HCT116 (cell line): ENCODE measurements around the gene HEG1. TPM values are rescaled to one million over a fixed set of nuclear protein-coding genes. Genes with fewer than 3 reads are reported as not detected.
A peak's percentile ranks its signal among the peaks of the same experiment; 100 is the strongest.

Source experiments
- ATAC-seq: fragments of 200-7000 bp; cut with Tn5 transposase; 2 replicates; pipeline ENCODE4 v1.9.1; 2020; ENCODE audit warnings: mild to moderate bottlenecking, moderate library complexity
- BruUV-seq: library from RNA; stranded (reverse); fragments of 400-500 nt; replicated peaks from 2 replicates; lab custom pipeline; 2021; lab: Mats Ljungman, UMichigan
- CTCF ChIA-PET: fragments of 300-600 bp; sonication (Branson Sonifier 250); formaldehyde crosslinking; loops from one replicate; lab custom pipeline; 2021; ENCODE audit warnings: antibody characterized with exemption; lab: Charles Lee
- POLR2A ChIA-PET: fragments of 300-600, 350-600 bp; sonication (Branson Sonifier 250); formaldehyde crosslinking; loops from one replicate; lab custom pipeline; 2021; ENCODE audit warnings: antibody characterized with exemption; lab: Charles Lee
- RAD21 ChIA-PET, 2 experiments: fragments of 300-600 bp; sonication (Branson Sonifier 250); formaldehyde crosslinking; loops; one replicate each; lab custom pipeline; 2023; ENCODE audit warnings: low total read pairs in 2 of 2; ENCODE audit not compliant: uncharacterized antibody in 2 of 2, unreplicated experiment in 2 of 2, low non-redundant PET in 1 of 2; lab: Charles Lee
- DNase-seq: peaks from one replicate; pipeline ENCODE4 v3.0.0-alpha.2; 2010; ENCODE audit warnings: low read depth, low spot score
- H2AFZ ChIP-seq: fragments of 200-600 bp; shearing (Covaris generic), sonication (generic); 2 replicates; pipeline ENCODE4 v1.6.1; 2017; ENCODE audit warnings: low read depth, mixed run types, mixed read lengths, antibody characterized with exemption, low read length; ENCODE audit not compliant: poor library complexity, severe bottlenecking
- H3K27ac ChIP-seq: 2 replicates; pipeline ENCODE4 v1.5.1; 2012; ENCODE audit warnings: low read depth, low read length
- H3K27me3 ChIP-seq: fragments of 200-600 bp; sonication (generic); 2 replicates; pipeline ENCODE4 v1.6.1; 2016; ENCODE audit warnings: mixed run types, low read length, mixed read lengths; ENCODE audit not compliant: insufficient read depth
- H3K36me3 ChIP-seq, 2 experiments: fragments of 200-500 bp in 1 of 2; fragments of 200-600 bp in 1 of 2; sonication (Bioruptor generic) in 1 of 2; sonication (generic) in 1 of 2; 2 replicates each; pipeline versions ENCODE4 v1.5.1 to v1.6.1; 2014 to 2016; ENCODE audit warnings: low read length in 2 of 2, inconsistent platforms in 1 of 2, mixed read lengths in 1 of 2, mixed run types in 1 of 2; ENCODE audit not compliant: insufficient read depth in 2 of 2, control insufficient read depth in 1 of 2
- H3K4me1 ChIP-seq, 2 experiments: fragments of 200-600 bp in 1 of 2; sonication (generic) in 1 of 2; 2 replicates each; pipeline versions ENCODE4 v1.5.1 to v1.6.1; 2012 to 2017; ENCODE audit warnings: low read length in 2 of 2, inconsistent platforms in 1 of 2, mild to moderate bottlenecking in 1 of 2, mixed read lengths in 1 of 2, mixed run types in 1 of 2, moderate library complexity in 1 of 2; ENCODE audit not compliant: insufficient read depth in 2 of 2, control insufficient read depth in 1 of 2
- H3K4me2 ChIP-seq: fragments of 200-600 bp; sonication (generic); 2 replicates; pipeline ENCODE4 v1.6.1; 2017; ENCODE audit warnings: mixed run types, low read length, mixed read lengths
- H3K4me3 ChIP-seq, 2 experiments: fragments of 200-600 bp in 1 of 2; sonication (generic) in 1 of 2; replicated peaks in 1 of 2; 2 replicates each; pipeline ENCODE4 v1.5.1; 2011 to 2016; ENCODE audit warnings: low read length in 2 of 2, control low read depth in 1 of 2, low read depth in 1 of 2, mild to moderate bottlenecking in 1 of 2, mixed read lengths in 1 of 2, mixed run types in 1 of 2
- H3K79me2 ChIP-seq: fragments of 200-600 bp; sonication (generic); 2 replicates; pipeline ENCODE4 v1.6.1; 2017; ENCODE audit warnings: mild to moderate bottlenecking, mixed run types, low read length, moderate library complexity, mixed read lengths; ENCODE audit not compliant: insufficient read depth
- H3K9ac ChIP-seq: fragments of 200-600 bp; sonication (generic); 2 replicates; pipeline ENCODE4 v1.6.1; 2016; ENCODE audit warnings: low read length, mixed read lengths
- H3K9me2 ChIP-seq: fragments of 200-600 bp; sonication (generic), shearing (Covaris generic); 2 replicates; pipeline ENCODE4 v1.6.1; 2017; ENCODE audit warnings: mixed run types, mild to moderate bottlenecking, moderate library complexity; ENCODE audit not compliant: insufficient read depth
- H3K9me3 ChIP-seq, 2 experiments: fragments of 200-500 bp in 1 of 2; fragments of 200-600 bp in 1 of 2; sonication (Bioruptor generic) in 1 of 2; sonication (generic) in 1 of 2; 2 replicates each; pipeline ENCODE4 v1.6.1; 2014 to 2017; ENCODE audit warnings: low read length in 2 of 2, mixed read lengths in 2 of 2, inconsistent platforms in 1 of 2, low read depth in 1 of 2, mild to moderate bottlenecking in 1 of 2, mixed run types in 1 of 2, moderate library complexity in 1 of 2; ENCODE audit not compliant: control insufficient read depth in 1 of 2, insufficient read depth in 1 of 2
- H4K20me1 ChIP-seq: fragments of 200-600 bp; sonication (generic), shearing (Covaris generic); 2 replicates; pipeline ENCODE4 v1.6.1; 2017; ENCODE audit warnings: mixed run types, mild to moderate bottlenecking, moderate library complexity; ENCODE audit not compliant: insufficient read depth
- ATF3 ChIP-seq: IDR thresholded peaks from 2 replicates; pipeline ENCODE4 v1.6.1; 2012
- EGR1 ChIP-seq: IDR thresholded peaks from 2 replicates; pipeline ENCODE4 v1.6.1; 2012; ENCODE audit warnings: low read depth
- EZH2 ChIP-seq: fragments of 200-600 bp; sonication (generic); IDR thresholded peaks from 2 replicates; pipeline ENCODE4 v1.6.1; 2017; ENCODE audit warnings: antibody characterized with exemption, mixed run types
- FOSL1 ChIP-seq: IDR thresholded peaks from 2 replicates; pipeline ENCODE4 v1.6.1; 2012; ENCODE audit warnings: low read depth
- JUND ChIP-seq: IDR thresholded peaks from 2 replicates; pipeline ENCODE4 v1.6.1; 2012
- POLR2AphosphoS5 ChIP-seq: IDR thresholded peaks from 2 replicates; pipeline ENCODE4 v1.6.1; 2011; ENCODE audit warnings: mild to moderate bottlenecking, low read depth, low read length, moderate library complexity
- RAD21 ChIP-seq: IDR thresholded peaks from 2 replicates; pipeline ENCODE4 v1.6.1; 2012; ENCODE audit warnings: low read depth, mild to moderate bottlenecking
- REST ChIP-seq: IDR thresholded peaks from 2 replicates; pipeline ENCODE4 v1.6.1; 2012; ENCODE audit warnings: low read depth
- SP1 ChIP-seq: IDR thresholded peaks from 2 replicates; pipeline ENCODE4 v1.6.1; 2012; ENCODE audit warnings: low read depth
- TCF7L2 ChIP-seq: IDR thresholded peaks from 2 replicates; pipeline ENCODE4 v1.7.0; 2011; ENCODE audit warnings: borderline replicate concordance, inconsistent platforms; ENCODE audit not compliant: insufficient read depth, insufficient read length; ENCODE audit errors: extremely low read depth
- ZBTB33 ChIP-seq: IDR thresholded peaks from 2 replicates; pipeline ENCODE4 v1.6.1; 2011; ENCODE audit warnings: mild to moderate bottlenecking, low read length, moderate library complexity; ENCODE audit not compliant: insufficient replicate concordance; ENCODE audit errors: extremely low read depth
- intact Hi-C: fragments of 100-400 bp; cut with micrococcal nuclease; formaldehyde crosslinking; loops from 2 replicates; pipeline ENCODE4 v1.10.0; 2022
- total RNA-seq: library from RNA; stranded (reverse); gene quantifications from one replicate; pipeline ENCODE4 v1.2.1, GENCODE V29; 2021; ENCODE audit not compliant: unreplicated experiment
- TF ChIP-seq, protein P1 (sequence below), 3 experiments: fragments of 200-600 bp in 1 of 3; sonication (generic) in 1 of 3; IDR thresholded peaks in 2 of 3; conservative IDR thresholded peaks in 1 of 3; 2 replicates each; pipeline ENCODE4 v1.5.1; 2012 to 2017; ENCODE audit warnings: low read depth in 2 of 3, low read length in 2 of 3, antibody characterized with exemption in 1 of 3, borderline replicate concordance in 1 of 3, control low read depth in 1 of 3, mild to moderate bottlenecking in 1 of 3, mixed read lengths in 1 of 3, mixed run types in 1 of 3, moderate library complexity in 1 of 3; ENCODE audit not compliant: insufficient read depth in 1 of 3
- TF ChIP-seq, protein P2 (sequence below): IDR thresholded peaks from 2 replicates; pipeline ENCODE4 v1.6.1; 2012

The HEG1 gene
- total RNA-seq, 1 experiment from 2014 or later: 2.6 TPM

GRCh38 chr3:124986192-124987143 is 69.3 kb downstream of the HEG1 start:
- Histone ChIP-seq H3K27me3 (no peaks in the 10 kb centered on the region), H3K79me2 (no peaks in the 10 kb centered on the region), H2AFZ (peak overlapping the region; percentile 95), H3K4me1 (peaks cover 21 to 29% of the 10 kb centered on the region in 2 experiments), H3K27ac (peak overlapping the region; percentile 63), H3K9me3 (no peaks in the 10 kb centered on the region), H4K20me1 (no peaks in the 10 kb centered on the region), H3K9ac (peak overlapping the region; percentile 50), H3K4me2 (peak overlapping the region; percentile 54), H3K4me3 (peak overlapping the region in 1 of 2 experiments; percentile 12; a peak in 1 of 4 replicates), H3K36me3 (no peaks in the 10 kb centered on the region), H3K9me2 (no peaks in the 10 kb centered on the region)
- DNase-seq (peak; percentile 91), ATAC-seq (peak; percentile 92)
- POLR2A ChIA-PET: no interaction called here
- TF ChIP-seq, protein P1, sequence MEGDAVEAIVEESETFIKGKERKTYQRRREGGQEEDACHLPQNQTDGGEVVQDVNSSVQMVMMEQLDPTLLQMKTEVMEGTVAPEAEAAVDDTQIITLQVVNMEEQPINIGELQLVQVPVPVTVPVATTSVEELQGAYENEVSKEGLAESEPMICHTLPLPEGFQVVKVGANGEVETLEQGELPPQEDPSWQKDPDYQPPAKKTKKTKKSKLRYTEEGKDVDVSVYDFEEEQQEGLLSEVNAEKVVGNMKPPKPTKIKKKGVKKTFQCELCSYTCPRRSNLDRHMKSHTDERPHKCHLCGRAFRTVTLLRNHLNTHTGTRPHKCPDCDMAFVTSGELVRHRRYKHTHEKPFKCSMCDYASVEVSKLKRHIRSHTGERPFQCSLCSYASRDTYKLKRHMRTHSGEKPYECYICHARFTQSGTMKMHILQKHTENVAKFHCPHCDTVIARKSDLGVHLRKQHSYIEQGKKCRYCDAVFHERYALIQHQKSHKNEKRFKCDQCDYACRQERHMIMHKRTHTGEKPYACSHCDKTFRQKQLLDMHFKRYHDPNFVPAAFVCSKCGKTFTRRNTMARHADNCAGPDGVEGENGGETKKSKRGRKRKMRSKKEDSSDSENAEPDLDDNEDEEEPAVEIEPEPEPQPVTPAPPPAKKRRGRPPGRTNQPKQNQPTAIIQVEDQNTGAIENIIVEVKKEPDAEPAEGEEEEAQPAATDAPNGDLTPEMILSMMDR (IDR thresholded peaks at IDR 0.05 in 2 of 3, conservative IDR thresholded peaks at IDR 0.05 in 1 of 3; ENCODE audit: borderline replicate concordance in 1 of 3, insufficient read depth in 1 of 3, low read depth in 2 of 3, low read length in 2 of 3): peak; percentile 75 to 84 (median 83); a peak in 5 of 6 replicates
- TF ChIP-seq TCF7L2 (no peak), RAD21 (peak; percentile 65), POLR2AphosphoS5 (peak; percentile 35; the same call in 1 of the 2 replicates), FOSL1 (peak; percentile 81), ZBTB33 (no peak), SP1 (peak; percentile 52), REST (no peak), EZH2 (no peak), JUND (peak; percentile 82), EGR1 (no peak), ATF3 (no peak)
- TF ChIP-seq, protein P2, sequence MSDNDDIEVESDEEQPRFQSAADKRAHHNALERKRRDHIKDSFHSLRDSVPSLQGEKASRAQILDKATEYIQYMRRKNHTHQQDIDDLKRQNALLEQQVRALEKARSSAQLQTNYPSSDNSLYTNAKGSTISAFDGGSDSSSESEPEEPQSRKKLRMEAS: peak; percentile 63; the same call in 1 of the 2 replicates
- intact Hi-C loops: loop anchor here (1.0 to 5.0 kb wide), 3 partner anchors 58 to 419 kb away; no protein-coding TSS in a partner anchor
- CTCF ChIA-PET: interaction anchor here (1.2 to 2.2 kb wide), 3 partner anchors 58 to 225 kb away, joined by 3 to 13 read pairs (median 9); no protein-coding TSS in a partner anchor
- RAD21 ChIA-PET: no interaction called here
- no TSS peak for BruUV-seq
